Astrocyte of the cerebellum (primary cell): Measurements from ENCODE around the gene ISL2.

Experiments
- DNase-seq: peaks from one replicate; pipeline ENCODE4 v3.0.0-alpha.2; 2011; ENCODE audit warnings: low read depth
- H3K4me3 ChIP-seq: 2 replicates; pipeline ENCODE4 v1.5.1; 2011; ENCODE audit warnings: mild to moderate bottlenecking, low read depth, low read length, moderate library complexity
- in situ Hi-C: cut with HindIII; loops from 2 replicates; pipeline ENCODE4 v1.10.0; 2017; ENCODE audit warnings: low sequenced_read_pairs
- TF ChIP-seq, protein P1 (sequence below): IDR thresholded peaks from 2 replicates; pipeline ENCODE4 v1.5.1; 2012; ENCODE audit warnings: low read length, low read depth, moderate library complexity, mild to moderate bottlenecking; ENCODE audit errors: missing control alignments

ISL2 gene

DNA sequence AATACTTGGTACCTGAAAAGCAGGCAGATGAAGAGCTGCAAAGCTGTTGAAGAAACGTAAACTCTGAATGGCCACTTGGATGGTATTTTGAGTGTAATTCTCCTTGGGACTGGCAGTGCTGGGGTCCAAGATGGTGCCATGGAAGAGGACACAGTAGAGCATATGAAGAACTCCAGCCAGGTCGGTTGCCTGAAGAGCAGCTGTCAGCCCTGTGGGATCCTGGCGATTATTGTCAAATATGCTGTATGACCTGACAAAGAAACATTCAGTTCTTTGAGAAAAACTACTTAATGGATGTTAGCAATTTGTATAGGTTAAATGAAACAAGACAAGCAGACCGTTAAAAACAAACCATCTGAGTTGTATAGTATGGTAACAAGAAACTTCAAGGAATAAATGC lies 44.8 kb downstream of the ISL2 start:
- H3K4me3 ChIP-seq = no peak overlapping the region
- in situ Hi-C loops = no loop called here
- TF ChIP-seq, protein P1, sequence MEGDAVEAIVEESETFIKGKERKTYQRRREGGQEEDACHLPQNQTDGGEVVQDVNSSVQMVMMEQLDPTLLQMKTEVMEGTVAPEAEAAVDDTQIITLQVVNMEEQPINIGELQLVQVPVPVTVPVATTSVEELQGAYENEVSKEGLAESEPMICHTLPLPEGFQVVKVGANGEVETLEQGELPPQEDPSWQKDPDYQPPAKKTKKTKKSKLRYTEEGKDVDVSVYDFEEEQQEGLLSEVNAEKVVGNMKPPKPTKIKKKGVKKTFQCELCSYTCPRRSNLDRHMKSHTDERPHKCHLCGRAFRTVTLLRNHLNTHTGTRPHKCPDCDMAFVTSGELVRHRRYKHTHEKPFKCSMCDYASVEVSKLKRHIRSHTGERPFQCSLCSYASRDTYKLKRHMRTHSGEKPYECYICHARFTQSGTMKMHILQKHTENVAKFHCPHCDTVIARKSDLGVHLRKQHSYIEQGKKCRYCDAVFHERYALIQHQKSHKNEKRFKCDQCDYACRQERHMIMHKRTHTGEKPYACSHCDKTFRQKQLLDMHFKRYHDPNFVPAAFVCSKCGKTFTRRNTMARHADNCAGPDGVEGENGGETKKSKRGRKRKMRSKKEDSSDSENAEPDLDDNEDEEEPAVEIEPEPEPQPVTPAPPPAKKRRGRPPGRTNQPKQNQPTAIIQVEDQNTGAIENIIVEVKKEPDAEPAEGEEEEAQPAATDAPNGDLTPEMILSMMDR = no peak
- DNase-seq = no peak

DNA sequence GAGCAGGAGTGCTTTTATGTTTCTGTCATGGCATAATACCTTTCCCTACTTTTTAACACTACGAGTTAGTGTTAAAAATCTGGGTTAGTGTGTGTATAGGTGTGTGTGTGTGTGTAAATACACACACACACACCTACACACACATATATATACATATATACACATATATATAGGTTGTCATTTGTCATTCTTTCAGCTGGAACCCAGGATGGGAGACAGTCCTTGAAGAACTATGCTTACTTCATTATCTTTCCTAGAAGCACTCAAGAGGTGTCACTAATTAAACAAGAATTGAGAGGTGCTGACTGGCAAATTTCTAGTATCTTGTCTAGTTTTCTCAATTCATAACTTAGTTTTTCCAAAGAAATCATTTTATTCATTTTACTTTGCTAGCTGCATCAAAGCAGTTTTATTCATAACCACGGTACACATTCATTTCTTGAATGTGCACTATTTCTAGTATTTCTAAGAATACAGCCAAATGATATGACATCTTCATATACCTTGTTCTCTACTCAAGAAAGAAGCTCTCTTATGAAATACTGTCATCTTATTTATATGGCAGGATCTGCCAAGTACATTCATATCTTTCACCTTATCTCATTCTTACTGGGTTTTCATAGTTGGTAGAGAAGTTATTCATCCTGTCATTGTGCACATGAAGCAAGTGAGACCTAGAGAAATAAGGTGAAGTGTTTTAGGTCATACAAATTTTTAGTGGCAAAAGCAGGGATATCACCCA lies 46.6 kb downstream of the ISL2 start:
- TF ChIP-seq, protein P1 = no peak
- H3K4me3 ChIP-seq = no peak overlapping the region
- DNase-seq = no peak
- in situ Hi-C loops = no loop called here

DNA sequence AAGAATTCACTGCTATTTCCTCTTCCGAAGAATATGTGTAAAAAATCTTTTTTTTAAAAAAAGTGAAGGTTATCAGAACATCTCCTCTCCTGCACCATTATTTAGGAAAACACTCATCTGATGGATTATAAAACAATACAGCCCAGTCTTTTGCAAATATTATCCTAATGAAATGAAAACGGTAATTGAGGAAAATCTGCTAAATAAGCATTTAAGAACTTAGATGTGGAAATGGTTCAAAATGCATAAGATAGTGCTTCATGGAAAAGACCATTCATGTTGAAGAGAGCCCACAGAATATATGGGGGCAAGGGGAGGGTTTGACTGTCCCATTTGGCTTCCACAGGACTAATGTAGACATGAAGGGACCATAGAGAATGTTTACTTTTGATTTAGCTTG lies 47.8 kb downstream of the ISL2 start:
- DNase-seq = no peak
- in situ Hi-C loops = no loop called here
- no peak overlapping the region for H3K4me3 ChIP-seq
- TF ChIP-seq, protein P1 = no peak

GRCh38 chr15:76386178-76386577 lies 49.6 kb downstream of the ISL2 start:
- in situ Hi-C loops = loop anchor here (5.0 kb wide), 1 partner anchor 66 kb away; no protein-coding TSS in a partner anchor
- H3K4me3 ChIP-seq = no peak overlapping the region
- no peak for DNase-seq
- TF ChIP-seq, protein P1 = no peak

DNA sequence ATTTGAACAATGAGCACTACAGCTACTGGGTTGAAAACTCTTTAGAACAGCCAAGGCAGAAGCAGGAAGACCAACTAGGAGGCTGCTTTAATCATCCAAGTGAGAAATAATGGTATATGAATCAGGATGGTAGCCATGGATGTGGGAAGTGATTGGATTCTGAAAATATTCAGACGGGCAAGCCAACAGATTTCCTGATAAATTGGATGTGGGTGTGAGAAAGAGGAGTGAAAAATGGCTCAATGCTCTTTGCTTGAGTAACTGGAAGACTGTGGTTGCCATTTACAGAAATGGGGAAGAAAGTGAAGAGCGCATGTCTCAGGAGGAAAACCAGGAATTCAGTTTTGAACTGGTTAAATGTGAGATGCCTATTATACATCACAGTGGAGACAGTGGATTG lies 50.4 kb downstream of the ISL2 start:
- TF ChIP-seq, protein P1 = no peak
- in situ Hi-C loops = loop anchor here (5.0 kb wide), 1 partner anchor 65 kb away; no protein-coding TSS in a partner anchor

GRCh38 chr15:76390571-76390970 lies 54.0 kb downstream of the ISL2 start:
- DNase-seq = no peak
- TF ChIP-seq, protein P1 = no peak
- in situ Hi-C loops = no loop called here
- no peak overlapping the region for H3K4me3 ChIP-seq

More for the DNA sequence above, 50.4 kb downstream of the ISL2 start:
- no peak for DNase-seq
- H3K4me3 ChIP-seq = no peak overlapping the region
